GM10266 (cell line): Measurements from ENCODE around the gene ZBTB34.

Experiments used
- DNase-seq: peaks from one replicate; pipeline ENCODE4 v3.0.0; 2012; ENCODE audit errors: extremely low spot score
- CTCF ChIP-seq: IDR thresholded peaks from 2 replicates; pipeline ENCODE4 v1.5.1; 2012; ENCODE audit warnings: mild to moderate bottlenecking, low read depth; ENCODE audit not compliant: control insufficient read depth, insufficient read depth; ENCODE audit errors: missing control alignments

The ZBTB34 gene

GRCh38 chr9:126916909-126917308 is 56.5 kb downstream of the ZBTB34 start:
- TF ChIP-seq CTCF: peak; percentile 11
- no peak for DNase-seq

DNA sequence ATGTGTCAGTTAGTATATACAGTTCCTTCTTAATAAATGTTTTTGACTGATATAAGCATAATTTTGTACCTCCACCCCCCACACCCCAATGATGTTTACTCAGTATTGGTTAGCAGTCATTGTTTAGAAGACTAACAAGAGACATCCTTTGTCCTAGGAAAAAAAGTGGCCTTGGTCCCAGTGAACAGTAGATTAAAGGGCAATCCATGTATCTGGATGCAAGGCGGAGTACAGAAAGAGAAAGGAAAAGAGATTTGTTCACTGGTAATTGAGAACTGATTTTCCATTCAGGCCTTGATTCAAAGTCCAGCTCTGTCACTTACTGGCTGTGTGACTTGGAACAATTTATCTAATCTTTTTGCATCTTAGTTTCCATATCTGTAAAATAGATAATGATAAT is 58.8 kb downstream of the ZBTB34 start:
- DNase-seq: no peak
- TF ChIP-seq CTCF: no peak

DNA sequence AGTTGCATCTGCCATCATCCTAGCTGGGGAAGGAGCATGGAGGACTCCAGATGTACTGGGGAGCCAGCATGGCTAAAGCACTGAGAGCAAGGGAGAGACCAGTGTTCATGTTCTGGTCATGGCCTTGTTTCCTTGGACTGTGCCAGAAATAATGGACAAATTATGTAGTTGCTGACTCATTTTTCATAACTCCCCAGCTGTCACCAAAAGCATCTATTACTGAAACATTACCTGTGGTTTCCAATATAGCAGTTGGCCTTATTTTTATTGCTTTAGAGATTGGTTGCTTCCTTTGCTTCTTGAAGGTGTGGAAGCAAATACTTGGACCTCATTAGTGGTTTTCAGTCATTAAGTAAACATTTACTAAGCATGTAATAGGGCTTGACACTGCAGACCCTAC is 65.4 kb downstream of the ZBTB34 start:
- no peak for TF ChIP-seq CTCF
- no peak for DNase-seq

- no peak for TF ChIP-seq CTCF
- DNase-seq: no peak
Measured at GRCh38 chr9:126926364-126926763, 65.9 kb downstream of the ZBTB34 start.

GRCh38 chr9:126927419-126927818 is 67.0 kb downstream of the ZBTB34 start:
- no peak for TF ChIP-seq CTCF
- no peak for DNase-seq

GRCh38 chr9:126932871-126933321 is 72.5 kb downstream of the ZBTB34 start:
- no peak for TF ChIP-seq CTCF
- no peak for DNase-seq

DNA sequence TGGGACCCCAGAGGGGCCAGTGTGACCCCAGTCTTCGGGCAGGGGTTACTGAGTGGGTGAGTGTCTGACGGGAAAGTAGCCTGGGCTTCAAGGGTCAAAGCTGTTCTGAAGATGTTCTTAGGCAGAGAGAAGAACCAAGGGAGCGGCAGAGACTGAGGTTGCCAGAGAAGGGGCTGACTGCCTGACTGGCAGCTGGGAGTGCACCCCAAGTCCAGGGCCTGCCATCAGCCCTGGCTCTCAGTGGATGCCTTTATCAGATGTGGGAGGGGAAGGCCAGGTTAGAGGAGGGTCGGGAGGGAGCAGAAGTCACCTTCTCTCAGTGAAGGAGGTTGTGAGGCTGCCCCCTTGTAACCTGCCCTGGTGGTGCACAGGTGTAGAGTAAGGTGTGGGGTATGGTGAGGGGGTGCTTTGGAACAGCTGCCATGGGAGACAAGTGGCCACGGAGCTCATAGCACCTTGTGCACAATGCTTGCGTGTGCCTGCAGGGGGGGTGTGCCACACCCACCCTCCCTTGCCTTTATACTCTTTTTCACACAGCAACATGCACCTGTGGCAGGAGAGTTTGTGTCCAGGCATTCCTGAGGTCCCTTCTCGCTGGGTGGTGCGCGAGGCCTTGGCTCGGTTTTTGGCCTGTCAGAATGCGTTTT is 73.0 kb downstream of the ZBTB34 start:
- no peak for DNase-seq
- no peak for TF ChIP-seq CTCF
